ENCODE data around the gene ACADM.
A peak's percentile ranks its signal among the peaks of the same experiment; 100 is the strongest.
"Not testable (repeated sequence)": the region's sequence is repeated elsewhere in the genome, so short reads cannot be mapped to it uniquely, and the experiment has no call there.

ACADM gene

GRCh38 chr1:75796376-75797272, 72.1 kb downstream of the ACADM start, which contains the start of gene MSH4:
Gene MSH4 (plus strand): TSS chr1:75796882. CDS start chr1:75796986, 104 bp downstream.
- DNase-seq, result peak; percentile 47

- no peak for DNase-seq
These were observed 72.7 kb downstream of the ACADM start for GRCh38 chr1:75797273-75797588.

- no peak for DNase-seq
These were observed 73.2 kb downstream of the ACADM start for GRCh38 chr1:75797606-75798216.

- DNase-seq, result not testable (repeated sequence)
These were observed 77.0 kb downstream of the ACADM start for GRCh38 chr1:75801480-75801879.

GRCh38 chr1:75808921-75809320, 84.4 kb downstream of the ACADM start:
- DNase-seq, result no peak

GRCh38 chr1:75810113-75810512, 85.6 kb downstream of the ACADM start:
- not testable (repeated sequence) for DNase-seq

- no peak for DNase-seq
These were observed 86.9 kb downstream of the ACADM start for GRCh38 chr1:75811211-75811981.

- DNase-seq, result no peak
These were observed 87.6 kb downstream of the ACADM start for GRCh38 chr1:75812065-75812464.

Data from activated CD4-positive, alpha-beta T cell treated with anti-CD3 and anti-CD28 coated beads, Interleukin-10, Interleukin-2, amounts not matched to agents 100 ng/mL and 50 ng/mL, durations not matched to agents 16 hours and 8 hours (primary cell).